ENCODE data around the gene ICOS. TPM values are rescaled to one million over a fixed set of nuclear protein-coding genes. Genes with fewer than 3 reads are reported as not detected.

The ICOS gene
- total and polyA plus RNA-seq, 9 of the 15 experiments (the other 6 are each of a cell fraction or from before 2014, with no cell fraction given), result not detected

DNA sequence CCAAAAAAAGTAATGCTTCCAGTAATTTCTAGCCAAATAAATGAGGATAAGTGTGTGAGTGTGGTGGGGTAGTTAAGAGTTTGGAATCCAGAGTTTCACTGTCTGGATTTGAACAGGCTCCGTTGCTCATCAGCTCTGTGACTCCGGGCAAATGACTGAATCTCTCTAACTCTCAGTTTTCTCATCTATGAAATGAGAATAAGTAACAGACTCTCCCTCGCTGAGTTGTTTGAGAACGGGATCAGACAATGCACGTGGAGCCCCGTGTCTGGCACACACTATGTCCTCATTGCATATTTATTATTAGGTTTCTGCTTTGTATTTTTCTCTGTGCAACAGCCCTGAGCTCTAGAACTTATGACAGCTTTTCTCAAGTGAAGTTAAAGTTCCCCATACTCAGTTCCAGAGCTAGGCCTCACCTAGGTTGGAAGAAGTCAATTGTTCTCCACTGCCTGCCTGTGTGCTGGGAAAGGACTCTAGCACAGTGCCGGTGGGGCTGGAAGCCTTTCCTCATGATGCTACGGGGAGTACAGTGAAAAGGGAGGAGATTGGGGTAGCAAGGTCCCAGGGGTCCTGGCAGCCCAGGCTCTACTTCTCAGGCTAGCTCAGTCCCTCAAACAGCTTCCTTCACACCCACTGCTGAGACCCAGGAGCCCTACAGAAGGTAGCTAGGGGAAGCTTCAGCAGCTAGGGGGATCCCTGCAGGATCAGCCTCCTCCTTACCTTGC is 1.7 kb upstream of the ICOS start (continued):
- no peak for TF ChIP-seq RUNX1 (IDR thresholded peaks at IDR 0.05; ENCODE audit: low read depth)
- TF ChIP-seq, protein P1, sequence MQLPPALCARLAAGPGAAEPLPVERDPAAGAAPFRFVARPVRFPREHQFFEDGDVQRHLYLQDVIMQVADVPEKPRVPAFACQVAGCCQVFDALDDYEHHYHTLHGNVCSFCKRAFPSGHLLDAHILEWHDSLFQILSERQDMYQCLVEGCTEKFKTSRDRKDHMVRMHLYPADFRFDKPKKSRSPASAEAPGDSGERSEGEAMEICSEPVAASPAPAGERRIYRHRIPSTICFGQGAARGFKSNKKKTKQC (CRISPR knock-in tag; IDR thresholded peaks at IDR 0.05), result no peak

DNA sequence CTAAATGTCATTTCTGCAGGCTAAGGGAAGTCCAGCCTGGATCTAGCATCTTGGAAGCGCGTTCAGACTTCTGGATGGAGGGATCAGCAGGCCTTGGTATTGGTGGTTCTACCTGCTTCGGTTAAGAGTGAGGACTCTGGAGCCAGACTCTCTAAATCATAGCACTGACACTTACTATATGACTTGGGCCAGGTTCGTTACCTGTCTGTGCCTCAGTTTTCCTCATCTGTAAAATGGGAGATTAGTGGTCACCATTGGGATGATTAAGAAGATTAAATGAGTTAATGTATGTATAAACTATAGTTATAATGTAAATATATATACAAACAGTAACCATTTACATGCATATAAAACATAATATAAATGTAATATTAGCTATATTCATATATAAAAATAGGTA is 995 bp upstream of the ICOS start:
- DNase-seq (ENCODE audit: extremely low read depth in 1 of 4, low spot score in 3 of 4) (no peak), ATAC-seq (no peak), FAIRE-seq (no peak)
- ChIA-PET POLR2A (no interaction called here), CTCF (ENCODE audit: low intra/inter-chr PET ratio) (interaction anchor here (0.6 kb wide), 1 partner anchor 291 kb away, joined by 3 read pairs; no protein-coding TSS in a partner anchor)
- H3K27ac ChIP-seq (ENCODE audit: extremely low read depth, low read depth, low read length), result no peak overlapping the region
- no peaks in the 10 kb centered on the region for H3K9me1 ChIP-seq (ENCODE audit: control insufficient read depth, insufficient read depth, low read length)
- WGBS (ENCODE audit: insufficient coverage, low coverage, missing lambda C conversion rate), result 3% methylated on average over 4 of the region's 4 CpGs
- H3K9ac ChIP-seq (ENCODE audit: insufficient read depth in 1 of 2, low read depth in 2 of 2, low read length in 2 of 2), result no peak overlapping the region
- H2AFZ ChIP-seq (ENCODE audit: low read depth, low read length), result no peak overlapping the region
- no peaks in the 10 kb centered on the region for H3K9me3 ChIP-seq (replicated peaks; ENCODE audit: control insufficient read depth, insufficient read depth, low read depth, low read length)
- in situ Hi-C loops (cut with MboI) (no loop called here), intact Hi-C loops (cut with micrococcal nuclease) (no loop called here)
- BruUV-seq (replicated peaks), result no TSS peak
- H3K4me1 ChIP-seq (replicated peaks in 1 of 2; ENCODE audit: control insufficient read depth in 2 of 2, insufficient read depth in 2 of 2, low read length in 2 of 2), result no peaks in the 10 kb centered on the region
- TF ChIP-seq RBM25 (IDR thresholded peaks at IDR 0.05; ENCODE audit: low read depth, low read length, severe bottlenecking) (peak; percentile 77), EP400 (IDR thresholded peaks at IDR 0.05) (no peak)
- no peak overlapping the region for H3K4me2 ChIP-seq (ENCODE audit: insufficient read depth, low read length)
- no peaks in the 10 kb centered on the region; a peak in 1 of 5 replicates for H3K27me3 ChIP-seq (ENCODE audit: control insufficient read depth in 2 of 2, insufficient read depth in 2 of 2, low read length in 2 of 2)
- no peaks in the 10 kb centered on the region for H3K79me2 ChIP-seq (ENCODE audit: control insufficient read depth, insufficient read depth, low read length)
- no peaks in the 10 kb centered on the region for H3K36me3 ChIP-seq (ENCODE audit: control insufficient read depth, insufficient read depth, low read length)
- H3K4me3 ChIP-seq, result no peak overlapping the region
- no peaks in the 10 kb centered on the region for H4K20me1 ChIP-seq (replicated peaks; ENCODE audit: control insufficient read depth, insufficient read depth, low read length)

Measured in K562 (cell line).